GM13976 (cell line): ENCODE results near the gene OVOL1.

Experiments
- DNase-seq: peaks from one replicate; pipeline ENCODE4 v3.0.0; 2012; ENCODE audit warnings: low spot score
- in situ Hi-C: fragments of 300-500 bp; cut with MboI; formaldehyde crosslinking; loops from one replicate; pipeline ENCODE4 v1.12.0; 2022; ENCODE audit warnings: low sequenced_read_pairs, mixed read lengths, inconsistent platforms; ENCODE audit not compliant: unreplicated experiment
- TF ChIP-seq, protein P1 (sequence below): IDR thresholded peaks from 2 replicates; pipeline ENCODE4 v1.5.1; 2012; ENCODE audit warnings: borderline replicate concordance, mild to moderate bottlenecking; ENCODE audit not compliant: insufficient read depth; ENCODE audit errors: extremely low read depth, missing control alignments, control extremely low read depth

OVOL1 gene

DNA sequence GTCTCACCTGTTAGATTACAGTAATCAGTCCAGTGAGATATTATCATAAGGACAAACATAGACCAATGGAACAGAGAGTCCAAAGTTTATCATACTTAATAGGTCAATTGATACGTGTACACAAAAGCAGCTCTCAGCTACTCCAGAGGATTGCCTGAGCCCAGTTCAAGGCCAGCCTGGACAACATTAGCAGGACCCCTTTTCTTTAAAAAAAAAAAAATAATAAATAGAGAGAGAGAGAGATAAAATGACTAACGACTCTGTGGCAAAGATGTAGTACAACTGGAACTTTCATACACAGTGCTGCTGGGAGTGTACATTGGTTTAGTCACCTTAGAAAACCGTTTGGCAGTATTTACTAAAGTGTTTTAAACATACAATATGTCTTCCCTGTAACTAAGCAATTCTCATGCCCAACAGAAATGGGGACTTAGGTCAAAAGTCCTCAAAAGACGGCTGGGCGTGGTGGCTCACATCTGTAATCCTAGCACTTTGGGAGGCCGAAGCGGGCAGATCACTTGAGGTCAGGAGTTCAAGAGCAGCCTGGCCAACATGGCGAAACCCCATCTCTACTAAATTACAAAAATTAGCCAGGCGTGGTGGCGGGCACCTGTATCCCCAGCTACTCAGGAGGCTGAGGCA, 57.5 kb downstream of the OVOL1 start:
- in situ Hi-C loops = no loop called here
- no peak for DNase-seq
- TF ChIP-seq, protein P1, sequence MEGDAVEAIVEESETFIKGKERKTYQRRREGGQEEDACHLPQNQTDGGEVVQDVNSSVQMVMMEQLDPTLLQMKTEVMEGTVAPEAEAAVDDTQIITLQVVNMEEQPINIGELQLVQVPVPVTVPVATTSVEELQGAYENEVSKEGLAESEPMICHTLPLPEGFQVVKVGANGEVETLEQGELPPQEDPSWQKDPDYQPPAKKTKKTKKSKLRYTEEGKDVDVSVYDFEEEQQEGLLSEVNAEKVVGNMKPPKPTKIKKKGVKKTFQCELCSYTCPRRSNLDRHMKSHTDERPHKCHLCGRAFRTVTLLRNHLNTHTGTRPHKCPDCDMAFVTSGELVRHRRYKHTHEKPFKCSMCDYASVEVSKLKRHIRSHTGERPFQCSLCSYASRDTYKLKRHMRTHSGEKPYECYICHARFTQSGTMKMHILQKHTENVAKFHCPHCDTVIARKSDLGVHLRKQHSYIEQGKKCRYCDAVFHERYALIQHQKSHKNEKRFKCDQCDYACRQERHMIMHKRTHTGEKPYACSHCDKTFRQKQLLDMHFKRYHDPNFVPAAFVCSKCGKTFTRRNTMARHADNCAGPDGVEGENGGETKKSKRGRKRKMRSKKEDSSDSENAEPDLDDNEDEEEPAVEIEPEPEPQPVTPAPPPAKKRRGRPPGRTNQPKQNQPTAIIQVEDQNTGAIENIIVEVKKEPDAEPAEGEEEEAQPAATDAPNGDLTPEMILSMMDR = no peak
